GM23248 (cell line): Measurements from ENCODE around the gene HEXIM1. TPM values are rescaled to one million over a fixed set of nuclear protein-coding genes. Genes with fewer than 3 reads are reported as not detected.

ENCODE experiments used
- DNase-seq: peaks from one replicate; pipeline ENCODE4 v3.0.0-alpha.2; 2015
- H2AFZ ChIP-seq: fragments of 200-600 bp; sonication (generic); 2 replicates; pipeline ENCODE4 v1.6.1; 2016; ENCODE audit warnings: antibody characterized with exemption
- H3F3A ChIP-seq: fragments of 200-600 bp; sonication (generic); 2 replicates; pipeline ENCODE4 v1.6.1; 2016; ENCODE audit warnings: mild to moderate bottlenecking, antibody characterized with exemption, mixed run types; ENCODE audit not compliant: insufficient read depth
- H3K27ac ChIP-seq: fragments of 200-600 bp; sonication (generic); 2 replicates; pipeline ENCODE4 v1.5.1; 2016; ENCODE audit warnings: mild to moderate bottlenecking
- H3K27me3 ChIP-seq: fragments of 200-600 bp; sonication (generic); replicated peaks from 2 replicates; pipeline ENCODE4 v1.6.1; 2016; ENCODE audit warnings: mild to moderate bottlenecking; ENCODE audit not compliant: insufficient read depth
- H3K36me3 ChIP-seq: fragments of 200-600 bp; sonication (generic); 2 replicates; pipeline ENCODE4 v1.6.1; 2016; ENCODE audit warnings: low read depth, mild to moderate bottlenecking
- H3K4me1 ChIP-seq: fragments of 200-600 bp; sonication (generic); 2 replicates; pipeline ENCODE4 v1.6.1; 2016; ENCODE audit warnings: mild to moderate bottlenecking; ENCODE audit not compliant: insufficient read depth
- H3K4me2 ChIP-seq: fragments of 200-600 bp; sonication (generic); one replicate; pipeline ENCODE4 v1.6.1; 2016; ENCODE audit warnings: mild to moderate bottlenecking; ENCODE audit not compliant: unreplicated experiment
- H3K4me3 ChIP-seq: fragments of 200-600 bp; sonication (generic); 2 replicates; pipeline ENCODE4 v1.5.1; 2016; ENCODE audit warnings: mild to moderate bottlenecking
- H3K79me2 ChIP-seq: fragments of 200-600 bp; sonication (generic); 2 replicates; pipeline ENCODE4 v1.6.1; 2016; ENCODE audit warnings: mild to moderate bottlenecking; ENCODE audit not compliant: insufficient read depth
- H3K9ac ChIP-seq: fragments of 200-600 bp; sonication (generic); 2 replicates; pipeline ENCODE4 v1.6.1; 2016; ENCODE audit warnings: mild to moderate bottlenecking
- H3K9me2 ChIP-seq: fragments of 200-600 bp; sonication (generic); 2 replicates; pipeline ENCODE4 v1.6.1; 2016; ENCODE audit warnings: mixed run types, mild to moderate bottlenecking, moderate library complexity; ENCODE audit not compliant: insufficient read depth
- H3K9me3 ChIP-seq: fragments of 200-600 bp; sonication (generic); one replicate; pipeline ENCODE4 v1.6.1; 2017; ENCODE audit warnings: low read depth
- H4K20me1 ChIP-seq: fragments of 200-600 bp; sonication (generic); 2 replicates; pipeline ENCODE4 v1.6.0; 2016; ENCODE audit not compliant: insufficient read depth
- EZH2 ChIP-seq: fragments of 200-600 bp; sonication (generic); IDR thresholded peaks from 2 replicates; pipeline ENCODE4 v1.6.1; 2018; ENCODE audit warnings: antibody characterized with exemption, mild to moderate bottlenecking; ENCODE audit not compliant: insufficient read depth, poor library complexity, severe bottlenecking
- EZH2phosphoT487 ChIP-seq: fragments of 200-600 bp; sonication (generic); IDR thresholded peaks from 2 replicates; pipeline ENCODE4 v1.6.1; 2018; ENCODE audit warnings: antibody characterized with exemption, moderate library complexity, mild to moderate bottlenecking, low read depth; ENCODE audit not compliant: insufficient read depth
- WGBS, 2 experiments: methylation state at CpG; one replicate each; pipeline ENCODE4 v1.1.6; 2015 to 2017; ENCODE audit warnings: low lambda C conversion rate in 2 of 2, low coverage in 1 of 2; ENCODE audit errors: missing lambda C conversion rate in 2 of 2; 5-methylcytosine and 5-hydroxymethylcytosine counted together
- in situ Hi-C: fragments of 300-500 bp; cut with MboI; formaldehyde crosslinking; loops from 2 replicates; pipeline ENCODE4 v1.15.0; 2020
- polyA plus RNA-seq: library from polyadenylated mRNA; unstranded; fragments of >200 nt; fragmentation: Nextera tagmentation; extraction: Ambion mirVana; gene quantifications from 2 replicates; pipeline ENCODE4 v1.2.1, GENCODE V29; 2016
- total RNA-seq: library from RNA; depleted of rRNA; stranded (reverse); fragments of >200 nt; shearing (Covaris generic); gene quantifications from 2 replicates; pipeline ENCODE4 v1.2.3, GENCODE V29; 2014

Gene HEXIM1
- total and polyA plus RNA-seq, 2 experiments from 2014 or later = 10.6 to 16.2 TPM

DNA sequence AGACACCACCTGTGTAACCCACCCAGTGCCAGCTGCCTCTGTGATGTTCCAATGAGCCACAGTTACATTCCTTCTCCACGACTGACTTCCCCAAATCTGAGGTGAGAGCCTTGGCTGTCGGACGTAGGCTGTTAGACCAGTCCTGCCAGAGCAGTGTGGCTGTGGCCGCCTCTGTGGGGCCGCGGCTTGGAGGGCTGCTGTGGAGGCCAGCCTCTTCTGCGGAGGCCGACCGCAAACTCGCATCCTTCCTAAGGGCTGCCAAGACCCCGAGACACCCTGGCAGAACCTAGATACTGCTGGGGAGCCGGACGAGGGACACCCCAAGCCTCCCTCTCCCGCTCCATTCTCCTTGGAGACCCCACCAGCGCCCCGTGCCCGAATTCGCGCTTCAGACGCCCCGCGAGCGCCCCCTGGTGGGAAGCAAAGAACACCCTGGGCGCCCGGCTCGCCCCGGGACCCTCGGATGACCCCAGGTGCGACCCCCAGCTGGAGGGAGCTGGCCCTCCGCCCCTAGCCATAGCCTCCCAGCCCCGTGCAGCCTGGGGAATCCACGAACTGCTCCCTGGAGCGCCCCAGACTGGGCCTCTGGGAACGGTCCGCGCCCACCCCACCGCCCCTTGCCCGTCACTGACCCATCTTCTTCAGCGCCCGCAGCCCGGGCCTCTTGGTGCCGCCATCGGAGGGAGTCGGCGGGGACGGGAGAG is 16.5 kb upstream of the HEXIM1 start:
- H3K27ac ChIP-seq = no peak overlapping the region
- WGBS, 2 experiments = 4% methylated on average over 27 to 43 of the region's 46 CpGs

DNA sequence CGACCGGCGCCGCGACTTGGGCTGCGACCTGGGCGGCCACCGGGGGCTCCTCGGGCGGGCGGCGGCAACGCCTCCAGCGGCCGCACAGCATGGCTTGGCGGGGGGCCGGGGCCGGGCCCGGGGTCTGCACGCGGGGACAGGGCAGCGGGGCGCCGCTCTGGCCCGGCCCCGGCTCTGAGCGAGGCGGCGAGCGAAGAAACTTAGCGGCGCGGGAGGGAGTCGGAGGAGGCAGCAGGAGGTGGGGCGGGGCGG is 16.0 kb upstream of the HEXIM1 start, which contains the start of gene PLCD3:
Gene PLCD3 (minus strand): TSS at position 196 of the 252 bp plus-strand sequence. CDS start 105 bp downstream, at position 91.
- H3K9me3 ChIP-seq = no peaks in the 10 kb centered on the region
- no peaks in the 10 kb centered on the region for H3K9me2 ChIP-seq
- H3K4me3 ChIP-seq = peak within 1 kb of the TSS; percentile 77
- TF ChIP-seq EZH2phosphoT487 (no peak), EZH2 (no peak)
- 0 to 1% methylated on average over 13 to 36 of the region's 36 CpGs for WGBS, 2 experiments
- peak within 1 kb of the TSS; percentile 89 for H2AFZ ChIP-seq
- H3K4me1 ChIP-seq = peaks cover 23% of the 10 kb centered on the region
- H3F3A ChIP-seq = no peaks in the 10 kb centered on the region
- H3K4me2 ChIP-seq = peak within 1 kb of the TSS; percentile 80
- in situ Hi-C loops = no loop called here
- H3K36me3 ChIP-seq = no peaks in the 10 kb centered on the region
- H4K20me1 ChIP-seq = no peaks in the 10 kb centered on the region
- peak within 1 kb of the TSS; percentile 75 for H3K27ac ChIP-seq
- peak within 1 kb of the TSS; percentile 82 for H3K9ac ChIP-seq
- no peaks in the 10 kb centered on the region for H3K27me3 ChIP-seq
- peaks cover 26% of the 10 kb centered on the region; the same call in 1 of the 2 replicates for H3K79me2 ChIP-seq
- no peak for DNase-seq

More for the DNA sequence above, 16.5 kb upstream of the HEXIM1 start:
- no peaks in the 10 kb centered on the region for H3K9me2 ChIP-seq
- H2AFZ ChIP-seq = peak overlapping the region; percentile 87
- peaks cover 23% of the 10 kb centered on the region for H3K4me1 ChIP-seq
- in situ Hi-C loops = no loop called here
- TF ChIP-seq EZH2phosphoT487 (no peak), EZH2 (no peak)
- no peaks in the 10 kb centered on the region for H3K36me3 ChIP-seq
- H3F3A ChIP-seq = no peaks in the 10 kb centered on the region
- H3K4me2 ChIP-seq = peak overlapping the region; percentile 80
- no peaks in the 10 kb centered on the region for H3K27me3 ChIP-seq
- H3K9me3 ChIP-seq = no peaks in the 10 kb centered on the region
- H3K9ac ChIP-seq = peak overlapping the region; percentile 76
- H4K20me1 ChIP-seq = no peaks in the 10 kb centered on the region
- DNase-seq = peak; percentile 56
- H3K79me2 ChIP-seq = peaks cover 29% of the 10 kb centered on the region; the same call in 1 of the 2 replicates
- peak overlapping the region; percentile 77 for H3K4me3 ChIP-seq

DNA sequence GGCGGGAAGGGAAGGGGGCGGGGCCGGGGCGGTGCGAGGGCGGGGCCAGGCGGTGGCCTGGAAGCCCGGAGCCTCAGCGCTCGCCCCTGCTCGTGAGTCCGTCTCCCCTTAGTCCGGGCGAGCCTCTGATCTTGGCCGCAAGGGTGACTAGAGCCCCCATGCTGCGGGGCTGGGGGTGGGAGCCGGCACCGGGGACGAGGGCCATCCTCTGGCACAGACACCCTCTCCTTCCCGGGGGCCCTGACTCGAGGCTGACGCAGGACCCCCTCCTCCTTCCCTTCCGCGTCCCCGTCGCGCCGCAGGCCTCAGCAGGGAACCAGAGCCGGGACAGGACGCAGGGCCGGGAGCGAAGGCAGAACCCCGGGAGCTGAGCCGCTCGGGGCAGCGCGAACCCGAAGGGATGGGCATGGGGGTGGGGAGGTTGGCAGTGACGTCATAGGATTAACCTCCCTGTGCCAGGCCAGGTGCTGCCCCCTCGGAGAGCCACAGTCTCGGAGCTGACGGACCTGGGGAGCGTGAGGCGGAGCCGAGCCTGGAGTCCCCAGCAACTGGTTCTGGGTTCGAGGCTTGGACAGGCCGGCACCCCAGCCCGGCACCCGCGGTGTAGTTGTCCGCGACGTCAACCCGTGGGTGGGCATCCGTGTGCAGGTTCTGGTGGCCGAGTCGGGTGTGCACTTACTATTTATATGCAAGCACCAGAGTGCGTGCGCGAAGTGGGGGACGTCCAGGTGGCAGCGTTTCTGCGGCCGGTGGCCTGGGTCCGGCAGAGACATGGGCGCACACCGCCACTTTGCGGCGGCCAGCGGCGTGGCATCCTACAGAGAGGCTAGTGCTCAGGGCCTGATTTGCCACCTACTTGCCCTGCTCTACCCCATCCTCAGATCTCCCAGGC is 15.5 kb upstream of the HEXIM1 start:
- TF ChIP-seq EZH2 (no peak), EZH2phosphoT487 (no peak)
- peak overlapping the region; percentile 89 for H2AFZ ChIP-seq
- no peaks in the 10 kb centered on the region for H3K27me3 ChIP-seq
- H3K36me3 ChIP-seq = no peaks in the 10 kb centered on the region
- H3F3A ChIP-seq = no peaks in the 10 kb centered on the region
- peak overlapping the region; percentile 77 for H3K4me3 ChIP-seq
- 1% methylated on average over 56 to 60 of the region's 71 CpGs for WGBS, 2 experiments
- in situ Hi-C loops = no loop called here
- H3K9me2 ChIP-seq = no peaks in the 10 kb centered on the region
- H3K27ac ChIP-seq = peak overlapping the region; percentile 75
- H3K4me1 ChIP-seq = peaks cover 18% of the 10 kb centered on the region
- peak overlapping the region; percentile 82 for H3K9ac ChIP-seq
- peak overlapping the region; percentile 77 for H3K4me2 ChIP-seq
- H3K9me3 ChIP-seq = no peaks in the 10 kb centered on the region
- no peaks in the 10 kb centered on the region for H4K20me1 ChIP-seq
- peaks cover 26% of the 10 kb centered on the region; the same call in 1 of the 2 replicates for H3K79me2 ChIP-seq
- peak; percentile 90 for DNase-seq

DNA sequence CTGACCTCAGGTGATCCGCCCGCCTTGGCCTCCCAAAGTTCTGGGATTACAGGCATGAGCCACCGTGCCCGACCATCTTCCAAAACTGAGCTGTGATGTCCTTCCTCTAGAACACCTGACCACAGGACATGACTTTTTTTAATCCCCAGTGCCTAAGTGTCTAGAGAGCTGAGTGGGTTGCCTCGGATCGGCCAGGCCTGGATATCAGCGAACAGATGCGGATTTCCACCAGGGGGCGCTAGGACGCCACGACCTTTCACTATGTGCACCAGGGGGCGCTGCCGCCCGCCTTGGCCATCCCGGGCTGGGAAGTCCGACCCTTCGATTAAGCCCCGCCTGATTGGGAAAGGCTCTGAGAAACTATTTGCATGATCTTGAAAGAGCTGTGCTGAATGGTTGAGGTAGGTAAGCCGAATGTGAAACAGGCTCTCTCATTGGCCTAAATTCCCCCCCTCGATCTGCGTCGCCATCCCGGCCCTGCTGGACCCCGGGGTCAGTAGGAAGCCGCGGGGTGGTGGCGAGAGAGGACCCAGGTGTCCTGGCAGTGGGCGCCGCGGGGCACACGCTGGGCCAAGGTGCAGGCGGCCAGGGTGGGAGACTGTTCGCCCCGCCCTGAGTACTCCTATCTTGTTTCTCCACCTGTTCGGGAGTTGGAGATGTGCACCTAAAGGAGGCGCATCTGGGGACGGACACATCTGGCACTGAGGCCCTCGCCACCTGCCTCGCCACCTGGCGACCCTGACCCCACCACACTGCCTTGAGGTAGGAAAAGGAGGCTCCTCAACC is 12.9 kb upstream of the HEXIM1 start, which contains the start of gene ACBD4:
Gene ACBD4 (plus strand): TSS at position 496 of the 786 bp plus-strand sequence. CDS start 458 bp downstream, outside the sequence.
- no peaks in the 10 kb centered on the region for H4K20me1 ChIP-seq
- peak within 1 kb of the TSS; percentile 78 for H3K4me2 ChIP-seq
- H3F3A ChIP-seq = no peaks in the 10 kb centered on the region
- peaks cover 11% of the 10 kb centered on the region for H3K4me1 ChIP-seq
- peak within 1 kb of the TSS; percentile 78 for H3K4me3 ChIP-seq
- H3K9ac ChIP-seq = peak within 1 kb of the TSS; percentile 75
- WGBS, 2 experiments = 6 to 8% methylated on average over 37 to 40 of the region's 40 CpGs
- H3K36me3 ChIP-seq = no peaks in the 10 kb centered on the region
- peaks cover 14% of the 10 kb centered on the region; the same call in 1 of the 2 replicates for H3K79me2 ChIP-seq
- in situ Hi-C loops = loop anchor here (5.0 kb wide), 1 partner anchor 62 kb away; no protein-coding TSS in a partner anchor
- no peaks in the 10 kb centered on the region for H3K27me3 ChIP-seq
- no peaks in the 10 kb centered on the region for H3K9me3 ChIP-seq
- peak within 1 kb of the TSS; percentile 82 for H2AFZ ChIP-seq
- no peak for TF ChIP-seq EZH2phosphoT487
- no peak for TF ChIP-seq EZH2
- H3K9me2 ChIP-seq = no peaks in the 10 kb centered on the region
- no peak within 1 kb of the TSS for H3K27ac ChIP-seq
- peak; percentile 98 for DNase-seq
